NCI-H2081 treated with DMSO at 0.1 percent for 48 hours (cell line): ENCODE measurements around the gene TUT4.

Source experiments
- DNase-seq: peaks from one replicate; lab custom pipeline; 2025; lab: John Stamatoyannopoulos, UW

The TUT4 gene

DNA sequence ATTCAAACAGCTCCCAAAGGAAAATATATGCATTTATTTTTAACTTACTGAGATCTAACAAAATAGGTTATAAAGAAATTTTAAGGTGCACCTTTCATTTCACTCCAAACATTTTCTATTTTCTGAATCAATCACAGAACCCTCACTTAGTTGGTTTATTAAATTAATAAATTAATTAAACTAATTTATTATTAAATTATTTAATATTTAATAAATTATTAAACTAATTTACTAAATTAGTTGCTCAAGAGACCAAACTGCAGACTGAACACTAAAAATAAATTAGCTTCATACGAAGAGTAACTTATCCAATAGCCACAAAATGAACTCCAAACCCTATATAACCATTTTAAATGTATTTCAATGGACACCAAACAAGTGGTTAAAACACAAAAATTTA is 80.5 kb downstream of the TUT4 start:
- DNase-seq: no peak

- DNase-seq: no peak
Observed at GRCh38 chr1:52469108-52469507, 83.8 kb downstream of the TUT4 start.

- no peak for DNase-seq
Observed at GRCh38 chr1:52463891-52464290, 89.0 kb downstream of the TUT4 start.

- no peak for DNase-seq
Observed at GRCh38 chr1:52461821-52462220, 91.1 kb downstream of the TUT4 start.

DNA sequence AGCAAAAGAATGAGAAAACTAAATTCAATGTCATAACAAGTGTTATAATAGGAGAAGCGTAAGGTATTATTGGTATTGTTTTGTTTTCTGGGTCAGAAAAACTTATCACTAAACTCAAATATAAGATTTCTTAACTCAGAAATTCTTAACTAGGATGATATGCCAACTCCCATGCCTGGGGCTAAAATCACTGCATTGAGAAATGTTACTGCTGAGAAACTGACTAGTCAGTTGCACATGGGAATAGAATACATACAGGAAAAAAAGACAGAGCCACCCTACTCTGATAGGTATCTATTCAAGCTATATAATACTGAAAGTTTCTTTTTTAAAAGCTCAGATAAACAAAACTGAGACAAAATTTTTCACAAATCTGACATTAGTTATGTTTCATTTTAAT is 92.2 kb downstream of the TUT4 start:
- DNase-seq: no peak

- no peak for DNase-seq
Observed at GRCh38 chr1:52455686-52456085, 97.2 kb downstream of the TUT4 start.

- DNase-seq: no peak
Observed at GRCh38 chr1:52454779-52455178, 98.1 kb downstream of the TUT4 start.

DNA sequence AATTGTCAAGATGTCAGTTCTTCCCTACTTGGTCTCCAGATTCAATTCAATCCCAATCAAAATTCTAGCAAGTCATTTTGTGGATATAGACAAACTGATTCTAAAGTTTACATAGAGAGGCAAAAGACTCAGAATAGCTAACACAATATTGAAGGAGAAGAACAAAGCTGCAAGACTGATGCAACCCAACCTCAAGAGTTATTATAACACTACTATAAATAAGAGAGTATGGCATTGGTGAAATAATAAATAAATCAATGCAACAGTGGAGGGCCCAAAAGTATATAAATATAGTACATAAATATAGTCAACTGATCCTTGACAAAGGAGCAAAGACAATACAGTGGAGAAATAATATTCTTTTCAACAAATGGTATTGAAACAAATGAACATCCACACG is 98.8 kb downstream of the TUT4 start:
- DNase-seq: no peak

DNA sequence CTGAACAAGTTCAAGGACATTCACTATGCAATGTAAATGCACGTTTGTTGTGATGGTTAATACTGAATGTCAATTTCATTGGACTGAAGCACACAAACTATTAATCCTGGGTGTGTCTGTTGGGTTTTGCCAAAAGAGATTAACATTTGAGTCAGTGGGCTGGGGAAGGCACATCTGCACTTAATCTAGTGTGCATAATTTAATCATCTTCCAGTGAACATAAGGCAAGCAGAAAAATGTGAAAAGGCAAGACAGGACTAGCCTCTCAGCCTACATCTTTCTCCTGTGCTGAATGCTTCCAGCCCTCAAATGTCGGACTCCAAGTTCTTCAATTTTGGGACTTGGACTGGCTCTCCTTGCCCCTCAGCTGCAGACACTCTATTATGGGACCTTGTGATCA is 108.4 kb downstream of the TUT4 start:
- DNase-seq: no peak

DNA sequence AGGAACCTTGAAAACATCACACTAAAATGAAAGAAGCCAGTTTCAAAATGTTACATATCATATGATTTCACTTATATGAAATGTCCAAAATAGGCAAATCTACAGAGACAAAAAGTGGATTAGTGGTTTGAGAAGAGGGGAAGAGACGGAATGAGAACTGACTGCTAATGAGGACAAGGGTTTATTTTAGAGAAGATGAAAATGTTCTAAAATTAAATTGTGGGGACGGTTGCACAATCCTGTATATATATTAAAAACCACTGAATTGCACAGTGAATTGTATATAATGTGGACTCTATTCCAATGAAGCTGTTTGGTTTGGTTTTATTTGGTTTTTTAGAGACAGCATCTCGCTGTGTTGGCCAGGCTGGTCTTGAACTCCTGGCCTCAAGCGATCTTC is 112.9 kb downstream of the TUT4 start:
- DNase-seq: no peak

- DNase-seq: no peak
Observed at GRCh38 chr1:52436817-52437216, 116.1 kb downstream of the TUT4 start.

DNA sequence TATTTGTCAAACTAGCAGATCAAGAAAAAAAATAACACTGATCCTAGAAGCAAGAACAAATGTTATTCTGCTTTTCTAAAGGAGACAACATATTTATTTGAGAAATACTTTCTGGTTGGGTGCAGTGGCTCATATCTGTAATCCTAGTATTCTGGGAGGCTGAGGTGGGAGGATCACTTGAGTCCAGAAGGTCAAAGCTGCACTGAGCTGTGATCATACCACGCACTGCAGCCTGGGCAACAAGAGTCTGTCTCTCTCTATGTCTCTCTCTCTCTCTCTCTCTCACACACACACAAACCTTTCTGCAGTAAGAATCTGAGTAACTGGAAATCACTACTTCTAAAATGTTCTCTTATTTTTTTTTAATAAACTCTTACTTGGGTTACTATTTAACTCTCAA is 117.2 kb downstream of the TUT4 start:
- DNase-seq: no peak

DNA sequence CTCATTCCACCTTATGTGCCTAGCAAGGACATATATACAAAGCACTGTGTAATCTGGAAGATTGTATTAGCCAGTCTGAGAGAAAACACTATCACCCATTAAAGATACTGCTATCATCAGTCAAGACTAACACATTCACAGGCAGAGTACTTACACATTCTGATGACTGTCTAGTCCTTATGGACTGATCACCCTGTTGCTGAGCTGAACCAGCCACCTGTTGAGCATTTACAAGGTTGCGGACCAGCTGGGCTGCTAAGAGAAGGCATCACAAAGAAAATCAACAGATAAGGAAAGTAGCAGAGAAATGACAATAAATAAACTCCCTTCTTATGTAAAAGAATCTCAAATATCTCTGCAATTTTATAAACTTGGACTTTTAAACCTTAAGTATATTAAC is 117.7 kb downstream of the TUT4 start:
- no peak for DNase-seq

DNA sequence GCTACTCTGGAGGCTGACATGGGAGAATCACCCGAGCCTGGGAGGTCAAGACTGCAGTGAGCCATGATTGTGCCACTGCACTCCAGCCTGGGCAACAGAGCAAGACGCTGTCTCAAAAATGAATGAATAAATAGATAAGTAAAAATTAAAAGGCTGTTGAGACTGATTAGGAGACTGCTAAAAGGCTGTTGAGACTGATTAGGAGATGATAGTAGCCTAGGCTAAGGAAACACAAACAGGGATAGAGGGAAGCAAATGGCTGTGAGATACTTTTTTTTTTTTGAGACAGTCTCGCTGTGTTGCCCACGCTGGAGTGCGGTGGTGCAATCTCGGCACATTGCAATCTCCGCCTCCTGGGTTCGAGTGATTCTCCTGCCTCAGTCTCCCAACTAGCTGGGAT is 120.1 kb downstream of the TUT4 start:
- DNase-seq: no peak

DNA sequence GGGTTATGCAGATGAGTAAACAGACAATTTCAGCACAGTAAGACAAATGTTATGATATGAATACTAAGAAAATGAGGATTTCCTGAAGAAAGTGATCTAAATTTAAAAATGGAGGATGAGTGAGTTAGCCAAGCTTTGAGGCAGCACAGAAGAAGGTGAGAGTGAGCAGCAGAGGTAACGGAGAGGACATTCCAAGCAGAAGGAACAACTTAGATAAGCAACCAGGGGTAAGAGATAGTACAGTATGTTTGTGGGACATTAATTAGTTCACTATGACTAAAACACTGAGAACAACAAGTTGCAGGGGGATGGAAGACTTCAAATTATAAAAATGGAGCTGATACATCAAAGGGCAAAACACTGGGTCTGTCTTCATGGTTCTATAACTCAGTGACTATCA is 125.7 kb downstream of the TUT4 start:
- DNase-seq: no peak

DNA sequence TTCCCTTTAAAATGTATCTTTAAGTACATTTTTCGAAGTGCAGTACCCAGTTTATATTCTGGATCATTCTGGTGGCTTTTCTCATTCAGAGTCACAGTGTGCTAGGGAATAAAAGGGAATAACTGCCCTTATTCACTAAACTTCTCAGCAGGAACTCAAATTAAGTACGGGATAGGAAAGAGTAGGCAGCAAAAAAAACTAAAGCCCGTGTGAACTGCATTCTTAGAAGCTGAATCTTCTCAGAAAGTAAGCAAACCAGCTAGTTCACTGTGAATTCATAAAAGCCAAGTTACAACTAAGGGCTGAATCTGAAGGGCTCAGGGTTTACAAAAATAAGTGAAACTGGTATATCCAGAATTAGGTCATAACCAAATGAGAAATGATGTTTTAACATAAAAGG is 126.5 kb downstream of the TUT4 start:
- DNase-seq: no peak

- no peak for DNase-seq
Observed at GRCh38 chr1:52424813-52425212, 128.1 kb downstream of the TUT4 start.

DNA sequence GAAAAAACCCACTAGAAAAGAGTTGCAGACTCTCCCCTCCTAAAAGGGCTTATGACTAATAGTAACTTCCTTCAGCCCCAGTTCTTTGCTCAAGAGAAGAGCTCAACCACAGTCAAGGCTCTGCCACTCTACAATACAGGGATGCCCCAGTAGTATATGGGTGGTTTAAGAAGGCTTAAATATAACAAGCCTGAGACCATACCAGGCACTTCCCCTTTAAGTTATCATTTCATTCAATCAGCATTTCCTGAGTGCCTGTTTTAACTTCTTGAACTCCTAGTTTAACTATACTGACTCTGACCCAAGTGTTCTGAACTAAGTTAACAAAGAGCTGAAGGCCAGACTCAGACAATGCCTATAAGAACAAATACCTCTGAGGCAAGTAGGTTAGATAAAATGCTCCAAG is 128.7 kb downstream of the TUT4 start:
- no peak for DNase-seq

- no peak for DNase-seq
Observed at GRCh38 chr1:52423771-52424170, 129.1 kb downstream of the TUT4 start.

DNA sequence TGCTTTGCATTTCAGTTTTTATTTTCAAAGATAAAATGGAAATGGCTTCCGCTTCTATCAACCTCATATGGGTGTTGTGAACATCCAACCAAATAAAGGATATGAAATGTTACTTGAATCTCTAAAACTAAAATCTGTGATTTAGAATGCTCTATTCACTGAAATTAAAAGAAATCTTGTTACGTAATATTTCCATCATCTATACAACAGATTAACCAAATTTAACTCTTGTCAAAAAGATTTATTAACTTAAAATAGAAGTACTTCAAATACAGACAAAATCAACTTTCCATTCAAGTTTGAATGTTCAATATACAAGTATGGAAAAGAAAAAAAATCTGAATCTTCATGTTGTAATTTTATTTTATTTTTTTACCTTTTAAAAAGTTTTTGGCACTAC is 129.8 kb downstream of the TUT4 start:
- no peak for DNase-seq

DNA sequence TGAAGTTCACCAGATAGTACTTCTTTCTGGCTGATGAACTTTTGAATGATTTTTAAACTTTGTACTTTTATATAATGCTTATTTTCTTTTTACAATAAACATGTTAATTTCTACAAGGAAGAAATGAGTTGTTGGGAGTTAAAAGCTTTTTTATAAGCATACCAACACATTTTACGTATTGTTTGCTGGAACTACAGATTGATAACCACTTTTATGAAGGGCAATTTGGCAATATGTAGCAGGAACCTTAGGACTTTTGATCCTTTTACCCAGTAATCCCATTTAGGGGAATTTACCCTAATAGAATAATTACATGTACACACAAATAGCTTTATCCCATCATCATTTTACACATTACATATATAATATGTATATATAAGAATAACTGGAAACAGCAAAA is 132.2 kb downstream of the TUT4 start:
- DNase-seq: no peak

- no peak for DNase-seq
Observed at GRCh38 chr1:52416811-52417210, 136.1 kb downstream of the TUT4 start.

DNA sequence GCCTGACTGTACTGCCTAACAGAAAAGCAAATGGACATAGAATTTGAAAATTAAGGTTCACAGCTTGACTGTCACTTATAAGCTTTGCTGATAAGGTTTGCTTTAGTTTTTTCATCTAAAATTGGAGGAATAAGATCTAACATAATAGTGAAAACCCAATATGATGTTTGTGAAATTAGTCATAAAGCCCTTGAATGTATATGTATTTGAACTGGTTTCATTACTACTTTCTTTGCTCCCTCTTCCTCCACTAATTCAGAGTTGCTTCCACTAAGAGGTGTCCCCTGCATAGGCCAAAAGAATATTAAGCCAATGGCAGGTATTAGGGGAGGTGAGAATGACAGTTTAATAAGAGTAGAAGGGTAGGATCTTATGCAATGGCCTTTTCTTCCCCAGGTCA is 137.9 kb downstream of the TUT4 start:
- no peak for DNase-seq

DNA sequence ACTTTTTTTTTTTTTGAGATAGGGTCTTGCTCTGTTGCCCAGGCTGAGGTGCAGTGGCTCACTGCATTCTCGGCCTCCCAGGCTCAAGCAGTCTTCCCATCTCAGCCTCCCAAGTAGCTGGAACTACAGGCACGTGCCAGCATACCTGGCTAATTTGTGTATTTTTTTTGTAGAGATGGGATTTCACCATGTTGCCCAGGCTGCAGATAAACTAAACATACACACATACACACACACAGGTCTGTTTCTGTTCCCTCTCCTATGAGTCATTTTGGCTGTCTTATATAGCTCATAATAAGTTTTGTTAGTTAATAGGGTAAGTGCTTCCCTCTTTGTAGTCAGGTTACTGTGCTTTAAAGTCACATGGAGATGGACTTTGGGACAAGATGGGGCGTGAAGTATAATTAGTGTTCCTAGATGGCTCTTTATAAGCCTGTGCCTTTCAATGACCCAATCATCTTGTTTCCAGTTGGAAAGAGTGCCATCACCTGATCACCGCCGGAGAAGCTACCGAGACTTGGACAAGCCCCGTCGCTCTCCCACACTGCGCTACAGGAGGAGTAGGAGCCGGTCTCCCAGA is 139.4 kb downstream of the TUT4 start:
- no peak for DNase-seq

DNA sequence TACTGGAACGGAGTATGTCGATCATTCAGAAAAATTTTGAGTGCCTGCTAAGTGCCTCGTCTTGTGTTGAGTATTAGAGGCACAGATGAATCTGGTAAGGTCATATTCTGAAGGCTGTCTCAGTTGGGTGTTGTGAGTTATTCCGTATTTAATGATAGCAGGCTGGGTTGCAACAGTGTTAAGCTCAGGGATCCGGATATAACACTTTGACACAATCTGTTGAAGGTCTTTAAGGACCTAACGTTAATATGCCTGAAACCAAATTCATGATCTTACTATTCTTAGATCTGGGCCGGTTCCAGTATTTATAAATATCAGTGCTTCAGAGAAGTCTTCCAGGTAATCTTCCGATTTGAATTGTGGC is 147.9 kb downstream of the TUT4 start:
- DNase-seq: no peak
